Activated naive CD4-positive, alpha-beta T cell treated with anti-CD3 and anti-CD28 coated beads, Interleukin-2, amount 10 ng/mL, durations not matched to agents 7 days and 5 days (primary cell): Measurements from ENCODE around the gene GMPPB.

Experiments
- CTCF ChIA-PET: fragments of 350-600 bp; sonication (Branson Sonifier 250); formaldehyde crosslinking; loops from one replicate; lab custom pipeline; 2021; ENCODE audit warnings: antibody characterized with exemption; lab: Charles Lee
- DNase-seq: peaks from one replicate; pipeline ENCODE4 v3.0.0-alpha.2; 2020
- H3K27ac Mint-ChIP-seq: one replicate; pipeline ENCODE4 v1.8.0; 2021; ENCODE audit warnings: mild to moderate bottlenecking, moderate library complexity, mixed read lengths
- H3K27me3 Mint-ChIP-seq: one replicate; pipeline ENCODE4 v1.8.0; 2021; ENCODE audit warnings: mild to moderate bottlenecking, mixed read lengths
- H3K36me3 Mint-ChIP-seq: one replicate; pipeline ENCODE4 v1.8.0; 2021; ENCODE audit warnings: mixed read lengths
- H3K4me1 Mint-ChIP-seq: one replicate; pipeline ENCODE4 v1.8.0; 2021; ENCODE audit warnings: mixed read lengths
- H3K4me3 Mint-ChIP-seq: one replicate; pipeline ENCODE4 v1.8.0; 2021; ENCODE audit warnings: mild to moderate bottlenecking, moderate library complexity, mixed read lengths
- H3K9me3 Mint-ChIP-seq: one replicate; pipeline ENCODE4 v1.8.0; 2021; ENCODE audit warnings: mixed read lengths

Gene GMPPB

GRCh38 chr3:49673121-49673714 is 50.5 kb downstream of the GMPPB start:
- peak overlapping the region; percentile 93 for H3K4me3 Mint-ChIP-seq
- DNase-seq: no peak
- peaks cover 34% of the 10 kb centered on the region for H3K4me1 Mint-ChIP-seq
- H3K27me3 Mint-ChIP-seq: peaks cover 14% of the 10 kb centered on the region
- H3K9me3 Mint-ChIP-seq: no peaks in the 10 kb centered on the region
- peaks cover 25% of the 10 kb centered on the region for H3K36me3 Mint-ChIP-seq
- CTCF ChIA-PET: interaction anchor here (0.6 to 5.3 kb wide), 6 partner anchors 18 to 1547 kb away, joined by 3 to 155 read pairs (median 3); no protein-coding TSS in a partner anchor
- peak overlapping the region; percentile 99 for H3K27ac Mint-ChIP-seq

GRCh38 chr3:49671291-49672288 is 52.2 kb downstream of the GMPPB start:
- Mint-ChIP-seq H3K27me3 (peaks cover 14% of the 10 kb centered on the region), H3K4me3 (peak overlapping the region; percentile 66), H3K9me3 (no peaks in the 10 kb centered on the region), H3K27ac (peak overlapping the region; percentile 70), H3K4me1 (peaks cover 34% of the 10 kb centered on the region), H3K36me3 (peaks cover 14% of the 10 kb centered on the region)
- CTCF ChIA-PET: interaction anchor here (0.6 to 5.3 kb wide), 21 partner anchors 9 to 750 kb away, joined by 3 to 155 read pairs (median 3); partner anchors contain the start of gene USP4
- DNase-seq: peak; percentile 82

- Mint-ChIP-seq H3K4me1 (peaks cover 30% of the 10 kb centered on the region), H3K4me3 (no peak overlapping the region), H3K27ac (no peak overlapping the region), H3K27me3 (peaks cover 14% of the 10 kb centered on the region), H3K9me3 (no peaks in the 10 kb centered on the region), H3K36me3 (peaks cover 10% of the 10 kb centered on the region)
- no peak for DNase-seq
- CTCF ChIA-PET: interaction anchor here (0.8 to 5.3 kb wide), 13 partner anchors 12 to 160 kb away, joined by 3 to 155 read pairs (median 5); no protein-coding TSS in a partner anchor
Measured at GRCh38 chr3:49670940-49671290, 52.8 kb downstream of the GMPPB start.
